ENCODE data around the gene CD72.

DNA sequence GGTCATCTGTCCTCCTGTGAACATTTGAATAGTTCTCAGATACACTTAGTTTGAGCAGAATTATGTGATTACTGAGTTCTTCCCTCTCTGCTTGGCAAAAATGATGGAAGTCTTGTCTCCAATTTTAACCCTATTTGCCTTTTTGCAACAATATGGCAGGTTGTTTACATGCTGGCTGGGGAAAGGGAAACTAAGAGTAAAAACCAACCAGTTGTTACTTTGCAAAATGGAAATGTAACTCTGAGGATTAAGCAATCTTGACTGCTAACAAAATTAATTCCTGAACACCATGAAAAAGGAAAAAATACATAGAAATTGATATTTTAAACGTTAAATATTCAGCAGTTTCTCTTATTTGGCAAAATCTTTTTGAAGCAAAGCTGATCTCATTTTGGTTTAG, 21.4 kb upstream of the CD72 start:
- TF ChIP-seq FOXA1 (IDR thresholded peaks at IDR 0.05) (no peak), JUND (IDR thresholded peaks at IDR 0.05) (no peak), RAD21 (IDR thresholded peaks at IDR 0.05) (no peak), TAF1 (conservative IDR thresholded peaks at IDR 0.05) (no peak)
- TF ChIP-seq, protein P1, sequence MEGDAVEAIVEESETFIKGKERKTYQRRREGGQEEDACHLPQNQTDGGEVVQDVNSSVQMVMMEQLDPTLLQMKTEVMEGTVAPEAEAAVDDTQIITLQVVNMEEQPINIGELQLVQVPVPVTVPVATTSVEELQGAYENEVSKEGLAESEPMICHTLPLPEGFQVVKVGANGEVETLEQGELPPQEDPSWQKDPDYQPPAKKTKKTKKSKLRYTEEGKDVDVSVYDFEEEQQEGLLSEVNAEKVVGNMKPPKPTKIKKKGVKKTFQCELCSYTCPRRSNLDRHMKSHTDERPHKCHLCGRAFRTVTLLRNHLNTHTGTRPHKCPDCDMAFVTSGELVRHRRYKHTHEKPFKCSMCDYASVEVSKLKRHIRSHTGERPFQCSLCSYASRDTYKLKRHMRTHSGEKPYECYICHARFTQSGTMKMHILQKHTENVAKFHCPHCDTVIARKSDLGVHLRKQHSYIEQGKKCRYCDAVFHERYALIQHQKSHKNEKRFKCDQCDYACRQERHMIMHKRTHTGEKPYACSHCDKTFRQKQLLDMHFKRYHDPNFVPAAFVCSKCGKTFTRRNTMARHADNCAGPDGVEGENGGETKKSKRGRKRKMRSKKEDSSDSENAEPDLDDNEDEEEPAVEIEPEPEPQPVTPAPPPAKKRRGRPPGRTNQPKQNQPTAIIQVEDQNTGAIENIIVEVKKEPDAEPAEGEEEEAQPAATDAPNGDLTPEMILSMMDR (IDR thresholded peaks at IDR 0.05; ENCODE audit: low read depth, low read length, missing input control) = no peak

All from liver (tissue), 3 donors.